Right atrium auricular region (tissue), 2 donors: Measurements from ENCODE around the gene TUBB3. TPM values are rescaled to one million over a fixed set of nuclear protein-coding genes. Genes with fewer than 3 reads are reported as not detected.
A peak's percentile ranks its signal among the peaks of the same experiment; 100 is the strongest.
"Not testable (repeated sequence)": the region's sequence is repeated elsewhere in the genome, so short reads cannot be mapped to it uniquely, and the experiment has no call there.

Experiments
- DNase-seq: peaks from one replicate; pipeline ENCODE4 v3.0.0-alpha.2; 2019; ENCODE audit warnings: low spot score
- H3K27ac ChIP-seq, 2 donors: fragments of 200-600 bp; sonication (generic); 1 replicate in 1 of 2; 2 replicates in 1 of 2; pipeline ENCODE4 v1.5.1; 2016 to 2019
- H3K27me3 ChIP-seq, 2 donors: fragments of 200-600 bp; sonication (generic); one replicate each; pipeline versions ENCODE4 v1.5.1 to v1.6.0; 2017 to 2019
- H3K36me3 ChIP-seq: fragments of 200-600 bp; sonication (generic); one replicate; pipeline ENCODE4 v1.5.1; 2016
- H3K4me1 ChIP-seq, 2 donors: fragments of 200-600 bp; sonication (generic); one replicate each; pipeline versions ENCODE4 v1.5.1 to v1.6.0; 2017 to 2019
- H3K4me3 ChIP-seq, 2 donors: fragments of 200-600 bp; sonication (generic); 1 replicate in 1 of 2; 2 replicates in 1 of 2; pipeline ENCODE4 v1.5.1; 2017 to 2019; ENCODE audit warnings: mild to moderate bottlenecking in 1 of 2, moderate library complexity in 1 of 2
- H3K9me3 ChIP-seq, 2 donors: fragments of 200-600 bp; sonication (generic); one replicate each; pipeline ENCODE4 v1.5.1; 2019
- CTCF ChIP-seq, 2 donors: fragments of 200-600 bp; sonication (generic); IDR thresholded peaks; one replicate each; pipeline ENCODE4 v1.5.1; 2019; ENCODE audit warnings: antibody characterized with exemption in 2 of 2
- total RNA-seq, 2 donors: library from RNA; depleted of rRNA; stranded (reverse); fragments of >200 nt; gene quantifications; one replicate each; pipeline ENCODE4 v1.1.0, GENCODE V29; 2016

The TUBB3 gene
- total RNA-seq, 2 donors from 2014 or later, result 2.2 to 6.4 TPM

DNA sequence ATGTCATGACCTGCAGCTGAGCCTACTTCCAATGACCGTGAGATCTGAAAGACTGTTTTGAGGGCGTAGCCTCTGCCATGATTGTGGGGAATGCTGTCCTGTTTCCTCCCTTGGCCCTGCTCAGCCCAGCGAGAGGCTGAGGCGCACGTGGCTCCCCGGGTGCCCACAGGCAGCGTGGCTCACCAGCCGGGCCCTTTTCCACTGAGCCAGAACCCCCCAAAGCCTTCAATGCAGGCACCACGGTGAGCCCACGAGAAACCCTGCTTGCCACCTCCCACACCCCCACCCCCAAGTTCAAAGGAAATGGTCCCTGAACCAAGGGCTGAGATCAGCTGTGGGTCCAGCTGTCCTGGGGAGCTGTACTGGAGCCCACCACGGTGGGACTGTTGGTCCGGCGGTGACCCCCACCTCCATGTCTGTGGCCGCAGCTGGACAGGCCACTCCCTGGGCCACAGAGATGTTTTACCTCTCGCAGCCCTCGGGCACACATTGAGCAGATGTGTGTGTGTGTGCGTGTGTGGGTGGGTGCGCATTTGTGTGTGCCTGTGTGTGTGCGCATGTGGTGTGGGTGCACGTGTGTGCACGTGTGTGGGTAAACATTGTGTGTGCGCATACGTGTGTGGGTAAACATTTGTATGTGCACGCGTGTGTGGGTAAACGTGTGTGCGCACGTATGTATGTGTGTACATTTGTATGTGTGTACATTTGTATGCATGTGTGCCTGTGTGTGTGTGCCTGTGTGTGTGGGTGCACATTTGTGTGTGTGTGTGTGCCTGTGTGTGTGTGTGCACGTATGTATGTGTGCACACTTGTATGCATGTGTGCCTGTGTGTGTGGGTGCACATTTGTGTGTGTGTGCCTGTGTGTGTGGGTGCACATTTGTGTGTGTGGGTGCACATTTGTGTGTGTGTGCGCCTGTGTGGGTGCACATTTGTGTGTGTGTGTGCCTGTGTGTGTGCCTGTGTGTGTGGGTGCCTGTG, 9.4 kb upstream of the TUBB3 start:
- peaks cover 29% of the 10 kb centered on the region for H3K36me3 ChIP-seq
- TF ChIP-seq CTCF (IDR thresholded peaks at IDR 0.05), result no peak
- H3K27ac ChIP-seq, result no peak overlapping the region
- no peak for DNase-seq
- H3K4me1 ChIP-seq, result peaks cover 0 to 30% of the 10 kb centered on the region in 2 donors
- H3K27me3 ChIP-seq, result no peaks in the 10 kb centered on the region
- H3K4me3 ChIP-seq, result no peak overlapping the region
- no peaks in the 10 kb centered on the region for H3K9me3 ChIP-seq

DNA sequence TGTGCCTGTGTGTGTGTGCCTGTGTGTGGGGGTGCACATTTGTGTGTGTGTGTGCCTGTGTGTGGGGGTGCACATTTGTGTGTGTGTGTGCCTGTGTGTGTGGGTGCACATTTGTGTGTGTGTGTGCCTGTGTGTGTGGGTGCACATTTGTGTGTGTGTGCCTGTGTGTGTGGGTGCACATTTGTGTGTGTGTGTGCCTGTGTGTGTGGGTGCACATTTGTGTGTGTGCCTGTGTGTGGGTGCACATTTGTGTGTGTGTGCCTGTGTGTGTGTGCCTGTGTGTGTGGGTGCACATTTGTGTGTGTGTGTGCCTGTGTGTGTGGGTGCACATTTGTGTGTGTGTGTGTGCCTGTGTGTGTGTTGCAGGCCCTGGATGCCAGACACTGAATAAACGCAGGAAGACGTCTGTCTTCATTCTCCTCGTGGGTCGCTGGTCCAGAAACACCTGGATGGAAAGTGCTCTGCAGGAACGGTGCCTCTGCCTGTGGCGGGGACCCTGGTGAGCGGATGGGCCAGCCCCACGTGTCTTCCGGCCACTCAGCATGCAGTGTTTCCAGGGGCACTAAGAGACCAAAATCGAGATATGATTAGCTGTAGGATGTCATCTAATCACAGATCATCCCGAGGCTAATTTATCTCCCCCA, 8.4 kb upstream of the TUBB3 start:
- H3K4me3 ChIP-seq, H3K27me3 ChIP-seq, H3K9me3 ChIP-seq, H3K27ac ChIP-seq, DNase-seq: not testable (repeated sequence)
- peaks cover 0 to 34% of the 10 kb centered on the region in 2 donors for H3K4me1 ChIP-seq
- peaks cover 21% of the 10 kb centered on the region for H3K36me3 ChIP-seq

GRCh38 chr16:89915303-89916232, 7.6 kb upstream of the TUBB3 start:
- Histone ChIP-seq H3K27me3 (no peaks in the 10 kb centered on the region), H3K4me3 (no peak overlapping the region), H3K36me3 (peaks cover 16% of the 10 kb centered on the region), H3K9me3 (no peaks in the 10 kb centered on the region), H3K27ac (no peak overlapping the region), H3K4me1 (peaks cover 0 to 30% of the 10 kb centered on the region in 2 donors)
- TF ChIP-seq CTCF (IDR thresholded peaks at IDR 0.05), result no peak
- no peak for DNase-seq

DNA sequence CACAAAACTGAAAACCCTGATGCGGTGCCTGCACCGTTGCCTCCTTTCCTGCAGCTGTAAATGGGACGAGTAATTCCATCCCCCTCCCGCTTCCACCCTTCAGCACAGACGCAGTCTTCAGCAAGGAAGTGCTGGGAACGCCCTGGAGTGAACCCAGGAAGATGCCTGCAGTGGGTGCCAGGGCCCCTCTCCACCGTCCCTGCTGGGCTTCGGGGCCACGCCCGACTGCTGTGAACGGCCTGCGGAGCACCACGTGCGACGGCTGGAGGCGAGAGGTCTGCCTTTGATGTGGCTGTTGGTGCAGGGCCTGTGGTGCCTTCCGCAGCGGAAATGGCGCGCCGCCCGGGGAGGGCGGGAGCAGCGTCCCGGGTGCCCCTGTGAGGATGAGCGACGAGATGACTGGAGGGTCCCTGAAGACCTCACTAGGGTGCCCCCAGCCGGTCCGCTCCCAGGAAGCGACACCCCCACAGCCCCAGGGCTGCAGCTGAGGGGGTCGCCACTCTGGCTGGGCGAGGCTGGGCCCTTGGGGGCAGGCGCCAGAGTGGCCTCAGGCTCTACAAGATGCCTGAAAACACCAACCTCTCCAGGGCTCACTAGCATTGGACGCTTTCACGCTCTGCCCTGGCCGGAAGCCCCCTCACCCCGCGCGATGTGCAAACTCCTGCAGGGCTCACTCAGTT, 5.2 kb upstream of the TUBB3 start:
- peak; percentile 86 for DNase-seq
- no peaks in the 10 kb centered on the region for H3K9me3 ChIP-seq
- peak overlapping the region; percentile 44 to 45 for H3K27ac ChIP-seq
- H3K4me1 ChIP-seq, result peaks cover 0 to 50% of the 10 kb centered on the region in 2 donors
- H3K4me3 ChIP-seq, result peak overlapping the region; percentile 6 to 46
- no peaks in the 10 kb centered on the region for H3K27me3 ChIP-seq
- H3K36me3 ChIP-seq, result no peaks in the 10 kb centered on the region
- TF ChIP-seq CTCF (IDR thresholded peaks at IDR 0.05), result no peak

DNA sequence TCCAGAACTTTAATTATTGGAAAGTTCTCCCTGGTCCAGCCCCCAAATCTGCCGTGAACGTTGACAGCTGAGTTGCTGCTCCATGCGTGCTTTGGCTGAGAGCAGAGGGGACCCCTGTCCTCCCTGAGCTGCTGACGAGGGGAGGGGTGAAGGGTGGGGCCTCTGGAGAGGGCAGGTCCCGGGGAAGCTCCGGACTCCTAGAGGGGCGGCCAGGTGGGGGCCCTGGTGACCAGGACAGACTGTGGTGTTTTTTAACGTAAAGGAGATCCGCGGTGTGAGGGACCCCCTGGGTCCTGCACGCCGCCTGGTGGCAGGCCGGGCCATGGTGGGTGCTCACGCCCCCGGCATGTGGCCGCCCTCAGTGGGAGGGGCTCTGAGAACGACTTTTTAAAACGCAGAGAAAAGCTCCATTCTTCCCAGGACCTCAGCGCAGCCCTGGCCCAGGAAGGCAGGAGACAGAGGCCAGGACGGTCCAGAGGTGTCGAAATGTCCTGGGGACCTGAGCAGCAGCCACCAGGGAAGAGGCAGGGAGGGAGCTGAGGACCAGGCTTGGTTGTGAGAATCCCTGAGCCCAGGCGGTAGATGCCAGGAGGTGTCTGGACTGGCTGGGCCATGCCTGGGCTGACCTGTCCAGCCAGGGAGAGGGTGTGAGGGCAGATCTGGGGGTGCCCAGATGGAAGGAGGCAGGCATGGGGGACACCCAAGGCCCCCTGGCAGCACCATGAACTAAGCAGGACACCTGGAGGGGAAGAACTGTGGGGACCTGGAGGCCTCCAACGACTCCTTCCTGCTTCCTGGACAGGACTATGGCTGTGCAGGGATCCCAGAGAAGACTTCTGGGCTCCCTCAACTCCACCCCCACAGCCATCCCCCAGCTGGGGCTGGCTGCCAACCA, 4.4 kb upstream of the TUBB3 start, which contains the start of gene MC1R:
TSS of gene MC1R (plus strand) at position 410 of the 895 bp plus-strand sequence. CDS start at position 807, 397 bp downstream.
- Histone ChIP-seq H3K4me3 (peak within 1 kb of the TSS; percentile 6 to 46), H3K4me1 (peaks cover 0 to 56% of the 10 kb centered on the region in 2 donors)
- no peak for DNase-seq

More for the DNA sequence above, 4.4 kb upstream of the TUBB3 start, which contains the start of gene MC1R:
- Histone ChIP-seq H3K27me3 (peaks cover 0 to 5% of the 10 kb centered on the region in 2 donors), H3K9me3 (no peaks in the 10 kb centered on the region), H3K27ac (peak within 1 kb of the TSS; percentile 44 to 45), H3K36me3 (no peaks in the 10 kb centered on the region)
- peak in 1 of 2 donors; percentile 52 for TF ChIP-seq CTCF (IDR thresholded peaks at IDR 0.05)
